ENCODE measurements around the gene TRPM7. TPM values are rescaled to one million over a fixed set of nuclear protein-coding genes. Genes with fewer than 3 reads are reported as not detected.
"Not testable (repeated sequence)": the region's sequence is repeated elsewhere in the genome, so short reads cannot be mapped to it uniquely, and the experiment has no call there.

Gene TRPM7
- total RNA-seq, 1 donor from 2014 or later = 31.2 TPM

DNA sequence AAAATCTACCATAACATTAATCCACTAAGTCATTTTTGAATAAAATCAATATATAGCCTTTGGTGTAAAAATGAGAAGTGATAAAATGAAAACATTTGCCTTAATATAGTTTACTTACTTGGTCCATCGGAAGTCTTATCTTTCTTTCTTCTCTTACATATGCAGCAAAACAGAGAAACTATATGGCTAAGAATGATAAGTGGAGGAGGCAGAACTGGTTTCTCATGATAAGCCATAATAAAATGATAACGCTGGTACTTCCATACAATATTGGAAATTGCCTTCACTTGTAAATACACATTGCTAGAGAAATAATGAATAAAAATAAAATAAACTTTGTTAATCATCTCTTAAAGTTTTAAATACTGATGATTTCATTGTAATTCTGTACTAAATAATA, 92.3 kb downstream of the TRPM7 start:
- no peak overlapping the region for H3K4me3 ChIP-seq (ENCODE audit: low read depth, low read length)
- no peaks in the 10 kb centered on the region for H3K27me3 ChIP-seq (ENCODE audit: control insufficient read depth, insufficient read depth, low read length)
- H3K36me3 ChIP-seq (ENCODE audit: control insufficient read depth, insufficient read depth, low read length) = no peaks in the 10 kb centered on the region
- DNase-seq (ENCODE audit: low read depth) = no peak
- TF ChIP-seq, protein P1, sequence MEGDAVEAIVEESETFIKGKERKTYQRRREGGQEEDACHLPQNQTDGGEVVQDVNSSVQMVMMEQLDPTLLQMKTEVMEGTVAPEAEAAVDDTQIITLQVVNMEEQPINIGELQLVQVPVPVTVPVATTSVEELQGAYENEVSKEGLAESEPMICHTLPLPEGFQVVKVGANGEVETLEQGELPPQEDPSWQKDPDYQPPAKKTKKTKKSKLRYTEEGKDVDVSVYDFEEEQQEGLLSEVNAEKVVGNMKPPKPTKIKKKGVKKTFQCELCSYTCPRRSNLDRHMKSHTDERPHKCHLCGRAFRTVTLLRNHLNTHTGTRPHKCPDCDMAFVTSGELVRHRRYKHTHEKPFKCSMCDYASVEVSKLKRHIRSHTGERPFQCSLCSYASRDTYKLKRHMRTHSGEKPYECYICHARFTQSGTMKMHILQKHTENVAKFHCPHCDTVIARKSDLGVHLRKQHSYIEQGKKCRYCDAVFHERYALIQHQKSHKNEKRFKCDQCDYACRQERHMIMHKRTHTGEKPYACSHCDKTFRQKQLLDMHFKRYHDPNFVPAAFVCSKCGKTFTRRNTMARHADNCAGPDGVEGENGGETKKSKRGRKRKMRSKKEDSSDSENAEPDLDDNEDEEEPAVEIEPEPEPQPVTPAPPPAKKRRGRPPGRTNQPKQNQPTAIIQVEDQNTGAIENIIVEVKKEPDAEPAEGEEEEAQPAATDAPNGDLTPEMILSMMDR (IDR thresholded peaks at IDR 0.05; ENCODE audit: insufficient read depth, low read length, poor library complexity, severe bottlenecking) = no peak

DNA sequence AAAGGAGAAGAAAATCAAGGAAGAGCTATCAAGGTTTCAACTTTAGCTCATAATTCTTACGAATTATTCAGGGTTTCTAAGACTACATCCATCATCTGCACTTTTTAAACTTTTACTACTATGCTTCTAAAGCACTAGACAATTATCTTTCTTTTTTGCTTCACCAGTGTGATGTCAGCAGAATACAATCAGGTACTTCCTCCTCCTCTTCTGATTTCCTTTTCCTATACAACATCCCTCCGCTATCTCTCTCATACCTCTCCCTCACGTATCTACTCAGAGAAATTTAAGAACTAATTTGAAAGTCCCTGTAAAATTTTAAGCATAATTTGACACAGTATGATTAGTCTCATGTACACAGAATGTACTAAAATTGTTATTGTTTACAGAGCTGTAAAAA, 92.8 kb downstream of the TRPM7 start:
- H3K36me3 ChIP-seq (ENCODE audit: control insufficient read depth, insufficient read depth, low read length) = no peaks in the 10 kb centered on the region
- H3K27me3 ChIP-seq (ENCODE audit: control insufficient read depth, insufficient read depth, low read length) = no peaks in the 10 kb centered on the region
- no peak for DNase-seq (ENCODE audit: low read depth)
- no peak overlapping the region for H3K4me3 ChIP-seq (ENCODE audit: low read depth, low read length)
- TF ChIP-seq, protein P1 (IDR thresholded peaks at IDR 0.05; ENCODE audit: insufficient read depth, low read length, poor library complexity, severe bottlenecking) = no peak

DNA sequence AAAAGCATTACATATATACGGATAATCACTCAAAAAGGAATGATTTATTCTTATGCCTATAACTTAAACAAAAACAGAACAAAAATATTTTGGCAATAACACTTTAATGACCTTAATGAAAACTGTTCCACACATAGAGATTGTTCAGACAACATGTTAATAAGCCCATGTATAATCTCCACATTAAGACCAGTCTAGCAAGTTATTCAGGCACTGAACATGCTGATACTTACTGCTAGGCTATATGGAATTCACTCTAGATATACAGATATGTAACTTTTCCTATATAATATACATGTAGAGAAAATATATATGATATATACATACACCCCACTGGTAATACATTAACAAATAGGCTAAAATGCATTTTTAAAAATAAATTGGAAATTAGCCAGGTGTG, 96.3 kb downstream of the TRPM7 start:
- Histone ChIP-seq H3K4me3 (ENCODE audit: low read depth, low read length) (no peak overlapping the region), H3K27me3 (ENCODE audit: control insufficient read depth, insufficient read depth, low read length) (no peaks in the 10 kb centered on the region), H3K36me3 (ENCODE audit: control insufficient read depth, insufficient read depth, low read length) (no peaks in the 10 kb centered on the region)
- TF ChIP-seq, protein P1 (IDR thresholded peaks at IDR 0.05; ENCODE audit: insufficient read depth, low read length, poor library complexity, severe bottlenecking) = no peak
- DNase-seq (ENCODE audit: low read depth) = no peak

DNA sequence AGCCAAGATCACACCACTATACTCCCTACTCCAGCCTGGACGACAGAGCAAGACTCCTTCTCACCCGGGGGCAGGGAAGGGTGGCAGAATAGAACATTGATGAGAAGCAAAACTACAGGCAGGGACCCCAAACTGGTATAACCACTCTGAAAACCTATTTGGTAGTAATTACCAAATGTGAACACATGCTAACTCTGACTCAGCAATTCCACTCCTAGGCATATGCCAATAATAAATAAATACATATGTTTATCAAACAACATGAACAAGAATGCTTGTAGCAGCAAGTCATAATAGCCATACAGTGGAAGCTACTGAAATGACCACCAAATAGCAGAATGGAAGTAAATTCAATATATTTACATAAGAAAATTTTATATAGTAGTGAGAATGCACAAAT, 109.1 kb downstream of the TRPM7 start:
- no peak overlapping the region for H3K4me3 ChIP-seq (ENCODE audit: low read depth, low read length)
- DNase-seq (ENCODE audit: low read depth) = no peak
- TF ChIP-seq, protein P1 (IDR thresholded peaks at IDR 0.05; ENCODE audit: insufficient read depth, low read length, poor library complexity, severe bottlenecking) = no peak
- H3K36me3 ChIP-seq (ENCODE audit: control insufficient read depth, insufficient read depth, low read length) = no peaks in the 10 kb centered on the region
- no peaks in the 10 kb centered on the region for H3K27me3 ChIP-seq (ENCODE audit: control insufficient read depth, insufficient read depth, low read length)

DNA sequence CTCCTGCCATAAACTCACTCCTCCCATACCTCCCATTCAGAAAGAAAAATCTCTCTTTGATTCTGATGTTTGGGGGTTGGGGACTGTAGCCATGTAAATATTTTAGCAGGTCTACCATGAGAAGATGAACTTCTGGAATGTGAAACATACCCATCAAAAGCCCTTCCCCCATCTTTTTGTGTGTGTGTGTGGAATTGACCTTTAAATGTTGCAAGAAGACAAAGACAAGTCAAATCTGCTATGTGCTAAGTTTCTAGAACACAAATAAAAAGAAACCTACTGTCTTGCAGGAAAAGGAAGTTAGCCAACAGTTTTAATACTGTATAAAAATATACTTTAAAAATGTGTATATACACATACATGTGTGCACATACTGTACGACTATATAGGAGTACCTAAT, 110.4 kb downstream of the TRPM7 start:
- TF ChIP-seq, protein P1 (IDR thresholded peaks at IDR 0.05; ENCODE audit: insufficient read depth, low read length, poor library complexity, severe bottlenecking) = no peak
- DNase-seq (ENCODE audit: low read depth) = no peak
- no peak overlapping the region for H3K4me3 ChIP-seq (ENCODE audit: low read depth, low read length)
- H3K27me3 ChIP-seq (ENCODE audit: control insufficient read depth, insufficient read depth, low read length) = no peaks in the 10 kb centered on the region
- no peaks in the 10 kb centered on the region for H3K36me3 ChIP-seq (ENCODE audit: control insufficient read depth, insufficient read depth, low read length)

DNA sequence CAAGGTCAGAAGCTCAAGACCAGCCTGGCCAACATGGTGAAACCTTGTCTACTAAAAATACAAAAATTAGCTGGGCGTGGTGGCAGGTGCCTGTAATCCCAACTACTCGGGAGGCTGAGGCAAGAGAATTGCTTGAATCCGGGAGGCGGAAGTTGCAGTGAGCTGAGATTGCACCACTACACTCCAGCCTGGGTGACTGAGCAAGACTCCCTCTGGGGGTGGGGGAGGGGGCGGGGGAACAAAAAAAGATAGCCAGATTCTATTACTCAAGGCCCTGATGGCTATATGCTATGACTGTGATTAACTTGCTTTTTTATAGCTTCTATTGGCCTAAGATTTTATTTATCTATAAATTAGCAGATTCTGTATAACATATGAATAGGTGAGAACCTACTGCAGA, 112.8 kb downstream of the TRPM7 start:
- DNase-seq (ENCODE audit: low read depth) = not testable (repeated sequence)

More for the DNA sequence above, 112.8 kb downstream of the TRPM7 start:
- not testable (repeated sequence) for H3K36me3 ChIP-seq (ENCODE audit: control insufficient read depth, insufficient read depth, low read length); H3K4me3 ChIP-seq (ENCODE audit: low read depth, low read length); H3K27me3 ChIP-seq (ENCODE audit: control insufficient read depth, insufficient read depth, low read length)

All from kidney epithelial cell (primary cell).